OCI-LY3 (cell line): ENCODE data around the gene MAT2B.

Source experiments
- H2AFZ ChIP-seq: fragments of 200-600, 300-600 bp; shearing (Covaris generic); 2 replicates; pipeline ENCODE4 v1.6.0; 2014; ENCODE audit warnings: antibody characterized with exemption, low read depth, low read length
- H3K27ac ChIP-seq: fragments of 200-600, 300-600 bp; sonication (generic); 2 replicates; pipeline ENCODE4 v1.5.1; 2014; ENCODE audit warnings: mild to moderate bottlenecking, low read length, moderate library complexity, mixed read lengths
- H3K27me3 ChIP-seq: fragments of 200-600, 300-600 bp; sonication (generic); 2 replicates; pipeline ENCODE4 v1.6.1; 2014; ENCODE audit warnings: low read depth, low read length, mixed read lengths
- H3K36me3 ChIP-seq: fragments of 200-600, 300-600 bp; sonication (generic); replicated peaks from 2 replicates; pipeline ENCODE3; 2014; ENCODE audit warnings: low read depth, low read length, mixed read lengths
- H3K4me1 ChIP-seq: fragments of 300-600, 200-600 bp; sonication (generic); 2 replicates; pipeline ENCODE4 v1.6.1; 2014; ENCODE audit warnings: low read length, mixed read lengths
- H3K4me2 ChIP-seq: fragments of 200-600, 300-600 bp; sonication (generic); 2 replicates; pipeline ENCODE4 v1.6.1; 2014; ENCODE audit warnings: low read length, mixed read lengths
- H3K4me3 ChIP-seq: fragments of 300-600, 200-600 bp; sonication (generic); 2 replicates; pipeline ENCODE4 v1.5.1; 2014; ENCODE audit warnings: antibody characterized with exemption, mild to moderate bottlenecking, low read length, moderate library complexity
- H3K79me2 ChIP-seq: fragments of 300-600, 200-600 bp; shearing (Covaris generic); 2 replicates; pipeline ENCODE4 v1.6.1; 2014; ENCODE audit warnings: mild to moderate bottlenecking, low read length, mixed read lengths
- H3K9ac ChIP-seq: fragments of 300-600, 200-600 bp; shearing (Covaris generic); 2 replicates; pipeline ENCODE4 v1.6.0; 2014; ENCODE audit warnings: mild to moderate bottlenecking, low read length, moderate library complexity
- H3K9me3 ChIP-seq: fragments of 200-600, 300-600 bp; shearing (Covaris generic); 2 replicates; pipeline ENCODE4 v1.6.1; 2014; ENCODE audit warnings: low read length, mixed read lengths; ENCODE audit not compliant: insufficient read depth
- H4K20me1 ChIP-seq: fragments of 200-600, 300-600 bp; sonication (generic); 2 replicates; pipeline ENCODE4 v1.6.1; 2016; ENCODE audit warnings: low read length, mixed read lengths; ENCODE audit not compliant: insufficient read depth
- EZH2phosphoT487 ChIP-seq: fragments of 200-600 bp; shearing (Covaris generic); IDR thresholded peaks from 2 replicates; pipeline ENCODE4 v1.6.1; 2018; ENCODE audit warnings: antibody characterized with exemption, mixed run types, low read depth
- TF ChIP-seq, protein P1 (sequence below): fragments of 200-600, 300-600 bp; sonication (generic); IDR thresholded peaks from 2 replicates; pipeline ENCODE4 v1.5.1; 2014; ENCODE audit warnings: antibody characterized with exemption, low read length, low read depth

Gene MAT2B

DNA sequence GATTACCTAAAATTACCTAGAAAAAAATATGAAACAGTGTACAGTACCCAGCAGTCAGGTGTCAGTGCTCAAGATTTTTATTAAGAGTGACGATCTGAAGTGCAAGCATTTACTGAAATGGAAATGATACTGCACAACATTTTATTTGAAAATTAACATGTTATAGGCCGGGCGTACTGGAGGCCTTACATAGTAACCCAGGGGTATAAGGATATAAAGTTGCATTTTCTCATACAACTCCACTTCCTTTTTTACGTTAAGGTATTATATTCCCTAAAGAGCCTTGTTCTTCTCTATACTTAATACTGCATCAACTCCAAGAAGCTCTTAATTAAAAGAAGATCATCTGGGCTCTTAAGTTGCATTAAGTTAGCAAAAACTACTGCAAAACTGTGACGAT is 3.3 kb downstream of the MAT2B start:
- H3K36me3 ChIP-seq = peaks cover 7% of the 10 kb centered on the region
- H3K9ac ChIP-seq = no peak overlapping the region
- H3K79me2 ChIP-seq = peaks cover 79% of the 10 kb centered on the region
- TF ChIP-seq, protein P1, sequence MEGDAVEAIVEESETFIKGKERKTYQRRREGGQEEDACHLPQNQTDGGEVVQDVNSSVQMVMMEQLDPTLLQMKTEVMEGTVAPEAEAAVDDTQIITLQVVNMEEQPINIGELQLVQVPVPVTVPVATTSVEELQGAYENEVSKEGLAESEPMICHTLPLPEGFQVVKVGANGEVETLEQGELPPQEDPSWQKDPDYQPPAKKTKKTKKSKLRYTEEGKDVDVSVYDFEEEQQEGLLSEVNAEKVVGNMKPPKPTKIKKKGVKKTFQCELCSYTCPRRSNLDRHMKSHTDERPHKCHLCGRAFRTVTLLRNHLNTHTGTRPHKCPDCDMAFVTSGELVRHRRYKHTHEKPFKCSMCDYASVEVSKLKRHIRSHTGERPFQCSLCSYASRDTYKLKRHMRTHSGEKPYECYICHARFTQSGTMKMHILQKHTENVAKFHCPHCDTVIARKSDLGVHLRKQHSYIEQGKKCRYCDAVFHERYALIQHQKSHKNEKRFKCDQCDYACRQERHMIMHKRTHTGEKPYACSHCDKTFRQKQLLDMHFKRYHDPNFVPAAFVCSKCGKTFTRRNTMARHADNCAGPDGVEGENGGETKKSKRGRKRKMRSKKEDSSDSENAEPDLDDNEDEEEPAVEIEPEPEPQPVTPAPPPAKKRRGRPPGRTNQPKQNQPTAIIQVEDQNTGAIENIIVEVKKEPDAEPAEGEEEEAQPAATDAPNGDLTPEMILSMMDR = no peak
- no peak for TF ChIP-seq EZH2phosphoT487
- H3K27ac ChIP-seq = no peak overlapping the region
- no peak overlapping the region for H3K4me3 ChIP-seq
- peak overlapping the region; percentile 18; the same call in 1 of the 2 replicates for H3K4me2 ChIP-seq
- no peak overlapping the region for H2AFZ ChIP-seq
- no peaks in the 10 kb centered on the region for H3K27me3 ChIP-seq
- H3K9me3 ChIP-seq = no peaks in the 10 kb centered on the region
- peaks cover 18% of the 10 kb centered on the region for H3K4me1 ChIP-seq
- peaks cover 31% of the 10 kb centered on the region for H4K20me1 ChIP-seq

DNA sequence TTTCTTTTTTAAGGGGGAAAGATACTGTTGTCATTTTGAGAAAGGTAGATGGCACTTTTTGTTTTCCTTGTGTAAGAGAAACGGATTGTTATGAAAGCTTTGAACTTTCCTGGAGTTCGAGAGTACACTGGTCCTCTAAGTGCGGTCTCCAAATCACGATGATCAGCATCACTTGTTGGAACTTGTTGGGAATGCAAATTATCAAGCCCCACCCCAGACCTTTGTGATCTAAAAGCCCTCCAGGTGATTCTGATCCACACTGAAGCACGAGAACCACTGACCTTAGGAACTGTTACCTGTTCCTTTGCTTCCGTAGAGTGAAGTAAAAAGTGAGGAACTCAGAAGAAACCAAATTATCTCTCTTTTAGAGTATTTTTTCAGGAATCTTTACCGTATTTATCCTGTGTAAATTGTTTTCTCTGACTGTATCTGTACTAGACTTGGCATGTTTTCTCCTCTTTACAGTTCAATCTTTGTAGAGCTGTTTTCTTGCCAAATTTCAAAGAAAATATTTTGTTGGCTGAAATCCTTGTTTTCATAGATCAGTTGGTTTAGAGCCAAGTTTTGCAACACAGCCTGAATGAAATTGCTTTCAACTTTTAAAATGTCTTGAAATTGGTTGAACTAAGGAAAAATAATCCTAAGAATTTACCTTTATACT is 4.0 kb downstream of the MAT2B start:
- H3K36me3 ChIP-seq = peaks cover 9% of the 10 kb centered on the region
- H3K4me1 ChIP-seq = peaks cover 18% of the 10 kb centered on the region
- H3K9ac ChIP-seq = no peak overlapping the region
- no peak for TF ChIP-seq EZH2phosphoT487
- TF ChIP-seq, protein P1 = no peak
- peaks cover 31% of the 10 kb centered on the region for H4K20me1 ChIP-seq
- H3K27me3 ChIP-seq = no peaks in the 10 kb centered on the region
- H3K79me2 ChIP-seq = peaks cover 78% of the 10 kb centered on the region
- 0 out of 2 replicates have a peak overlapping the region, but pooled peaks have one; percentile 18 for H3K4me2 ChIP-seq
- no peak overlapping the region for H3K27ac ChIP-seq
- no peak overlapping the region for H3K4me3 ChIP-seq
- no peaks in the 10 kb centered on the region for H3K9me3 ChIP-seq
- no peak overlapping the region for H2AFZ ChIP-seq

DNA sequence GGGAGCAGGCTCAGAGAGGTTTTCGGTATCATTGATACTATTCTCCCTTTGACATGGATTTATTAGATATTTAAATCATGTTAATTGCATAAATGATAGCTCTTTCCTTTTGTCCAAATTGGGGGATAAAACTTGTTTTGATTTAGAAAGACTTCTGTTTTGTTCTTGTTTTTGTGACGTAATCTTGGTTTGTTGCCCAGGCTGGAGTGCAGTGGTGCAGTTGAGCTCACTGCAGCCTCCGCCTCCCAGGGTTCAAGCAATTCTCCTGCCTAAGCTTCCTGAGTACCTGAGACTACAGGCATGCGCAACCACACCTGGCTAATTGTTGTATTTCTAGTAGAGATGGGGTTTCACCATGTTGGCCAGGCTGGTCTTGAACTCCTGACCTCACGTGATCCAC is 7.1 kb downstream of the MAT2B start:
- Histone ChIP-seq H4K20me1 (peaks cover 18% of the 10 kb centered on the region), H3K9ac (no peak overlapping the region), H3K27me3 (no peaks in the 10 kb centered on the region), H3K27ac (no peak overlapping the region), H3K9me3 (no peaks in the 10 kb centered on the region), H3K4me2 (no peak overlapping the region), H2AFZ (no peak overlapping the region), H3K36me3 (peaks cover 33% of the 10 kb centered on the region), H3K4me3 (no peak overlapping the region), H3K79me2 (peaks cover 52% of the 10 kb centered on the region), H3K4me1 (peaks cover 11% of the 10 kb centered on the region)
- TF ChIP-seq, protein P1 = no peak
- no peak for TF ChIP-seq EZH2phosphoT487

DNA sequence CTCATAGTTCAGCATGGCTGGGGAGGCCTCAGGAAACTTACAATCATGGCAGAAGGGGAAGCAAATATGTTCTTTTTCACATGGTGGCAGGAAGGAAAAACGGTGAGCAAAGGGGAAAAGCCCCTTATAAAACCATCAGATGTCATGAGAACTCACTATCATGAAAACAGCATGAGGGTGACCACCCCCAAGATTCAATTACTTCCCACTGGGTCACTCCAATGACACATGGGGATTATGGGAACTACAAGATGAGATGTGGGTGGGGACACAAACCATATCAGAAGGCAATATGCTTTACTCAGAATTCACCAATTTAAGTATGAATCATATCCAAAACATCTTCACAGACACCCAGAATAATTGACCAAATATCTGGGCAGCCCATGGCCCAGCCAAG is 19.7 kb downstream of the MAT2B start:
- H3K9me3 ChIP-seq = no peaks in the 10 kb centered on the region
- TF ChIP-seq EZH2phosphoT487 = no peak
- TF ChIP-seq, protein P1 = no peak
- no peak overlapping the region for H2AFZ ChIP-seq

More for the DNA sequence above, 19.7 kb downstream of the MAT2B start:
- peaks cover 10% of the 10 kb centered on the region for H3K36me3 ChIP-seq
- H3K27ac ChIP-seq = no peak overlapping the region
- H3K9ac ChIP-seq = no peak overlapping the region
- H3K4me2 ChIP-seq = no peak overlapping the region
- H4K20me1 ChIP-seq = no peaks in the 10 kb centered on the region
- no peak overlapping the region for H3K4me3 ChIP-seq
- no peaks in the 10 kb centered on the region for H3K4me1 ChIP-seq
- H3K27me3 ChIP-seq = no peaks in the 10 kb centered on the region
- H3K79me2 ChIP-seq = no peaks in the 10 kb centered on the region
